KG1 (cell line): Measurements from ENCODE around the gene CHSY1.
A peak's percentile ranks its signal among the peaks of the same experiment; 100 is the strongest.
"Not testable (repeated sequence)": the region's sequence is repeated elsewhere in the genome, so short reads cannot be mapped to it uniquely, and the experiment has no call there.

Experiments
- DNase-seq: peaks from one replicate; lab custom pipeline; 2025; lab: John Stamatoyannopoulos, UW

CHSY1 gene

DNA sequence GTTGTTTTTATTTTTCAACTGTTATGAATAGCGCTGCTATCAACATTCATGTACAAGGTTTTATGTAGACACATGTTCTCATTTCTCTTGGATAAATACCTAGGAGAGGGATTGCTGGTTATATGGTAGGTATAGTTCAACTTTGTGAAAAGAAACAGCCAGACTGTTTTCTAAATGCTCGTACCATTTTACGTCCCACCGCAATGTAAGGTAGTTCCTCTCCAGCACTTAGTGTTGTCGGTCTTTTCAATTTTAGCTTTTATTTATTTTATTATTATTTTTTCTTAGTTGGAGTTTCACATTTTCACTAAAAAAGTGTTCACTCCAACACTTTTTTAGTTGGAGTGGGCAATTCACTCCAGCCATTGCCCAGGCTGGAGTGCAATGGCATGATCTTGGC lies 117.1 kb downstream of the CHSY1 start:
- DNase-seq: no peak

- no peak for DNase-seq
Observed at GRCh38 chr15:101133751-101134261, 118.0 kb downstream of the CHSY1 start.

- DNase-seq: no peak
Observed at GRCh38 chr15:101133181-101133460, 118.7 kb downstream of the CHSY1 start.

GRCh38 chr15:101132390-101133180 lies 119.3 kb downstream of the CHSY1 start:
- DNase-seq: no peak

DNA sequence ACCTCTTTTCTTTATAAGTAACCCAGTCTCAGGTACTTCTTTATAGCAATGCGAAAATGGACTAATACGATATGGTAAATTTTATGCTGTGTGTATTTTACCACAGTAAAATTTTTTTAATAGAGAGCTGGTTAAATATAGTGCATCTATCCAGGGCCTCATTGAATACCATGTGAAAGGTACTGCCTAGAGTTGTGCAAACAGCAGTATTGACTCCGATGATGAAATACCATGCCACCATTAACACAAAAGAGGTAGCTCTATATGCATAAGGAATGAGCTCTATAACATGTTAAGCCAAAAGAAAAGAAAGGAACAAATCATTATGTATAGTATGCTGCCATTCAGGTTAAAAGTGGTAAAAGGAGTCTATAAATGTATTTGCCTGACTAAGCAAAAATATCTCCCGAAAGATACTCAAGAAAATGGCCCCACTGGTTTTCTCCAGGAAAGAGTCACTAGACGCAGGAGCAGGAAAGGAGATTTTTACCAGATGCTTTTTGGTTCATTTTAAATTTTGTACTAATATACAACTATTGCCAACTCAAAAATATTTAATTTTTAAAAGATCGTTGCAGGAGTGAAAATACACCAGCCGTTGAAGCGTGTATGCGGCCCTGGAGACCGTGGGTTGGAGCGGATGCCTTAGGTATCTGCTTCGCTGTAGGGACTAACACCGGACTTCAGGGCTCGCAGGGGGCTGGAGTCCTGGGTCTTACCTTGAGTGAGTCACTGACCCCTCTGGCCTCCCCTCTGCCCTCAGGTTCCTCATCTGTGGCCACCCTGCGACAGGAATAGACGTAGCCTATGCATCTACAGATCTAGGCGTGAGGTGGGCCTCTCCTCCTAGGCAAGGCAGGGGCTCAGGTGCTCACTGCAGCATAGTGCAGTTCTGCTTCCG lies 120.1 kb downstream of the CHSY1 start:
- DNase-seq: no peak

GRCh38 chr15:101129851-101130380 lies 121.9 kb downstream of the CHSY1 start:
- no peak for DNase-seq

DNA sequence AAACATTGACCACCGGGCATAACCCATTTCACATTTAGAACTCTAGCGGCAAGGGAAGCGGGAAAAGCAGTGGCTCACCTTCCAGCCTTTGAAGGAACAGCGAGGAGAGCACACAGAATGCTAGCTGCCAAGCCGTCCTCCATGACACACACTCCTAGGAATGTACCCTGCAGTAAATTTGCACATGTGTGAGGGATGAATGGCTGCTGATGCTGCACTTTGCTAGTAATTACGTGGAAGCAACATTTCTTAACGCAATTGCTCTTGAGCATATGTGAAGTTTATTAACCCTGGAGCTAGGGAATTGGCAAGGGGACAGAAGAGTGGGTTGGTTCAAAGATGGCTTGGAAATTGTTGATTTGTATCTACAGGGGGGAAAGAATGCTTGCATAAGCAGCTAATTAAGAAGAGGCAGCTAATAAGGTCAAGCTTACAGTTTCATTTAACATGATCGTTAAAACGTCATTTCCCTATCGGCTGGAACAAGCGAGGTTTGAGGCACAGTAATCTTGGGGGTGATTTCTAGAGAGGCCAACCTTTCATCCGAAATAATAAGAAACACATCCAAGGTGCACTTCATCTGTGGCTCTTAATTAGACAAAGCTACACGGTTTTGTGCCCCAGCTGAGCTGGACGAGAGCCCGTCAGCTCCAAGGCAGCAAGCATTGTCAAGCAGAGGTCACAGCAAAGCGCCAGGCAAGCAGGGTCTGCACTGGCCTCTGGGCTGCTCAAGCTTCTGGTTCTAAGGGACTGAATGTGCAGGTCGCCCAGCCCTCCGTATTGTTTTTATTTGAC lies 123.4 kb downstream of the CHSY1 start:
- DNase-seq: no peak

- peak; percentile 77 for DNase-seq
Observed at GRCh38 chr15:101127506-101128076, 124.3 kb downstream of the CHSY1 start.

GRCh38 chr15:101126618-101127505 lies 125.0 kb downstream of the CHSY1 start:
- DNase-seq: peak; percentile 52

- not testable (repeated sequence) for DNase-seq
Observed at GRCh38 chr15:101125881-101126428, 125.9 kb downstream of the CHSY1 start.
